Measurements from ENCODE around the gene PHC3. TPM values are rescaled to one million over a fixed set of nuclear protein-coding genes. Genes with fewer than 3 reads are reported as not detected.

The PHC3 gene
- polyA plus RNA-seq, 1 donor (not counting 4 experiments of a cell fraction or from before 2014, with no cell fraction given): 32.2 TPM

- dilution Hi-C loops (cut with MboI; ENCODE audit: extremely low pct_ligation_motif_present, low sequenced_read_pairs): no loop called here
- no peaks in the 10 kb centered on the region for H4K20me1 ChIP-seq (ENCODE audit: control insufficient read depth, extremely low read depth, insufficient read depth, low read length)
- H3K4me2 ChIP-seq (ENCODE audit: control insufficient read depth, extremely low read depth, insufficient read depth, low read depth, low read length): no peak overlapping the region
- no peaks in the 10 kb centered on the region for H3K9me3 ChIP-seq (ENCODE audit: control insufficient read depth, low read depth, low read length)
- TF ChIP-seq EZH2 (IDR thresholded peaks at IDR 0.05; ENCODE audit: low read length) (no peak), CTCF (optimal IDR thresholded peaks at IDR 0.05 in 1 of 3, IDR thresholded peaks at IDR 0.05 in 1 of 3, conservative IDR thresholded peaks at IDR 0.05 in 1 of 3; ENCODE audit: extremely low read depth in 1 of 3, insufficient read depth in 2 of 3, low read length in 3 of 3) (no peak)
- no peak overlapping the region for H3K4me3 ChIP-seq (ENCODE audit: control insufficient read depth in 2 of 3, extremely low read depth in 1 of 3, insufficient read depth in 2 of 3, low read depth in 1 of 3, low read length in 3 of 3)
- no peak for DNase-seq (ENCODE audit: low read depth, low spot score)
- no peak overlapping the region for H3K9ac ChIP-seq (ENCODE audit: control insufficient read depth, extremely low read depth, insufficient read depth, low read length)
- no peaks in the 10 kb centered on the region for H3K9me1 ChIP-seq (ENCODE audit: control insufficient read depth, extremely low read depth, insufficient read depth, low read length)
- FAIRE-seq: no peak
- no peak overlapping the region for H3K27ac ChIP-seq (ENCODE audit: control insufficient read depth, insufficient read depth, low read length)
- H3K79me2 ChIP-seq (ENCODE audit: control insufficient read depth, insufficient read depth, low read length): no peaks in the 10 kb centered on the region
- no peaks in the 10 kb centered on the region for H3K36me3 ChIP-seq (ENCODE audit: control insufficient read depth in 2 of 2, extremely low read depth in 1 of 2, insufficient read depth in 2 of 2, low read length in 2 of 2)
- H3K4me1 ChIP-seq (ENCODE audit: control insufficient read depth, extremely low read depth, insufficient read depth, low read length): no peaks in the 10 kb centered on the region
- H3K27me3 ChIP-seq (ENCODE audit: control insufficient read depth, extremely low read depth, insufficient read depth, low read length): no peaks in the 10 kb centered on the region
- H2AFZ ChIP-seq (ENCODE audit: control insufficient read depth, low read length): no peak overlapping the region
These were observed 123.4 kb downstream of the PHC3 start for GRCh38 chr3:170058127-170058526.

DNA sequence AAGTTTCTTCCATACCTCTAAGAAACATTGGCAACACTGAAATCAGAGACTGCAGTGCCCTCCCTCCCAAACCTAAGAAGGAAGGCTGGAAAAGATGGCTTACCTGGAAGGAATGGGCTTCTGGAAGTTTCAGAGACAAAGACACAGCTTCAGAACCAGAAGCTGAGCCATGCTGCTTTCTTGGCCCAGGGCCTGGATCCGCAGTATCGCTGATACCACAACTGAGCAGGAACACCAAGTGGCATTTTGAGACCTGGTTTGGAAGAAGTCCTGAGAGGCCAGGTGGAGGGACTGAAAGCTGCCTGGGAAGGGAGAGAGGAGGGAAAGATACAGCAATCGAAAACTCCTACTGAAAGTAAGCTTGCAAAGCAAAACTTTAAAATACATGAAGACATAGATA lies 124.0 kb downstream of the PHC3 start:
- no peak for DNase-seq (ENCODE audit: low read depth, low spot score)
- Histone ChIP-seq H3K9ac (ENCODE audit: control insufficient read depth, extremely low read depth, insufficient read depth, low read length) (no peak overlapping the region), H3K4me2 (ENCODE audit: control insufficient read depth, extremely low read depth, insufficient read depth, low read depth, low read length) (no peak overlapping the region), H3K9me3 (ENCODE audit: control insufficient read depth, low read depth, low read length) (no peaks in the 10 kb centered on the region), H3K27me3 (ENCODE audit: control insufficient read depth, extremely low read depth, insufficient read depth, low read length) (no peaks in the 10 kb centered on the region), H3K36me3 (ENCODE audit: control insufficient read depth in 2 of 2, extremely low read depth in 1 of 2, insufficient read depth in 2 of 2, low read length in 2 of 2) (no peaks in the 10 kb centered on the region), H3K79me2 (ENCODE audit: control insufficient read depth, insufficient read depth, low read length) (no peaks in the 10 kb centered on the region), H3K27ac (ENCODE audit: control insufficient read depth, insufficient read depth, low read length) (no peak overlapping the region), H2AFZ (ENCODE audit: control insufficient read depth, low read length) (no peak overlapping the region), H4K20me1 (ENCODE audit: control insufficient read depth, extremely low read depth, insufficient read depth, low read length) (no peaks in the 10 kb centered on the region), H3K4me1 (ENCODE audit: control insufficient read depth, extremely low read depth, insufficient read depth, low read length) (no peaks in the 10 kb centered on the region), H3K9me1 (ENCODE audit: control insufficient read depth, extremely low read depth, insufficient read depth, low read length) (no peaks in the 10 kb centered on the region), H3K4me3 (ENCODE audit: control insufficient read depth in 2 of 3, extremely low read depth in 1 of 3, insufficient read depth in 2 of 3, low read depth in 1 of 3, low read length in 3 of 3) (no peak overlapping the region)
- TF ChIP-seq CTCF (optimal IDR thresholded peaks at IDR 0.05 in 1 of 3, IDR thresholded peaks at IDR 0.05 in 1 of 3, conservative IDR thresholded peaks at IDR 0.05 in 1 of 3; ENCODE audit: extremely low read depth in 1 of 3, insufficient read depth in 2 of 3, low read length in 3 of 3): no peak
- no peak for TF ChIP-seq EZH2 (IDR thresholded peaks at IDR 0.05; ENCODE audit: low read length)
- no peak for FAIRE-seq
- dilution Hi-C loops (cut with MboI; ENCODE audit: extremely low pct_ligation_motif_present, low sequenced_read_pairs): no loop called here

All from keratinocyte (primary cell).